A549 (cell line): ENCODE data around the gene ANKAR.

ENCODE experiments used
- CHD2 ChIP-seq: fragments of 150-350 bp; IDR thresholded peaks from 2 replicates; pipeline ENCODE4 v1.6.1; 2014; ENCODE audit warnings: low read length; ENCODE audit not compliant: partially characterized antibody
- EP300 ChIP-seq, 2 experiments: fragments of >200 bp; sonication (Bioruptor Twin); formaldehyde crosslinking; IDR thresholded peaks; 2 replicates in 1 of 2; 3 replicates in 1 of 2; pipeline ENCODE4 v1.6.1; 2016 to 2017
- POLR2A ChIP-seq: IDR thresholded peaks from 2 replicates; pipeline ENCODE4 v1.6.1; 2012; ENCODE audit warnings: mild to moderate bottlenecking, low read length
- SMC3 ChIP-seq: fragments of >200 bp; sonication (Bioruptor Twin); formaldehyde crosslinking; IDR thresholded peaks from 3 replicates; pipeline ENCODE4 v1.6.1; 2018; ENCODE audit warnings: inconsistent platforms
- SREBF2 ChIP-seq: fragments of 450-650 bp; IDR thresholded peaks from 2 replicates; pipeline ENCODE4 v1.6.1; 2014; ENCODE audit warnings: mild to moderate bottlenecking, moderate library complexity
- ZNF302 ChIP-seq: fragments of 250-450 bp; sonication (Bioruptor Pico); IDR thresholded peaks from 2 replicates; pipeline ENCODE4 v1.9.0; 2021; ENCODE audit warnings: inconsistent platforms, mild to moderate bottlenecking, moderate library complexity
- TF ChIP-seq, protein P1 (sequence below): fragments of >200 bp; sonication (Bioruptor Twin); formaldehyde crosslinking; IDR thresholded peaks from 3 replicates; pipeline ENCODE4 v1.5.1; 2016
- TF ChIP-seq, protein P2 (sequence below): fragments of 450-650 bp; IDR thresholded peaks from 2 replicates; pipeline ENCODE4 v1.6.1; 2014; ENCODE audit warnings: antibody characterized with exemption
- TF ChIP-seq, protein P3 (sequence below): fragments of >200 bp; sonication (Bioruptor Twin); formaldehyde crosslinking; IDR thresholded peaks from 2 replicates; pipeline ENCODE4 v1.6.1; 2016

- TF ChIP-seq POLR2A = no peak
- TF ChIP-seq, protein P1, sequence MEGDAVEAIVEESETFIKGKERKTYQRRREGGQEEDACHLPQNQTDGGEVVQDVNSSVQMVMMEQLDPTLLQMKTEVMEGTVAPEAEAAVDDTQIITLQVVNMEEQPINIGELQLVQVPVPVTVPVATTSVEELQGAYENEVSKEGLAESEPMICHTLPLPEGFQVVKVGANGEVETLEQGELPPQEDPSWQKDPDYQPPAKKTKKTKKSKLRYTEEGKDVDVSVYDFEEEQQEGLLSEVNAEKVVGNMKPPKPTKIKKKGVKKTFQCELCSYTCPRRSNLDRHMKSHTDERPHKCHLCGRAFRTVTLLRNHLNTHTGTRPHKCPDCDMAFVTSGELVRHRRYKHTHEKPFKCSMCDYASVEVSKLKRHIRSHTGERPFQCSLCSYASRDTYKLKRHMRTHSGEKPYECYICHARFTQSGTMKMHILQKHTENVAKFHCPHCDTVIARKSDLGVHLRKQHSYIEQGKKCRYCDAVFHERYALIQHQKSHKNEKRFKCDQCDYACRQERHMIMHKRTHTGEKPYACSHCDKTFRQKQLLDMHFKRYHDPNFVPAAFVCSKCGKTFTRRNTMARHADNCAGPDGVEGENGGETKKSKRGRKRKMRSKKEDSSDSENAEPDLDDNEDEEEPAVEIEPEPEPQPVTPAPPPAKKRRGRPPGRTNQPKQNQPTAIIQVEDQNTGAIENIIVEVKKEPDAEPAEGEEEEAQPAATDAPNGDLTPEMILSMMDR = no peak
- TF ChIP-seq, protein P2, sequence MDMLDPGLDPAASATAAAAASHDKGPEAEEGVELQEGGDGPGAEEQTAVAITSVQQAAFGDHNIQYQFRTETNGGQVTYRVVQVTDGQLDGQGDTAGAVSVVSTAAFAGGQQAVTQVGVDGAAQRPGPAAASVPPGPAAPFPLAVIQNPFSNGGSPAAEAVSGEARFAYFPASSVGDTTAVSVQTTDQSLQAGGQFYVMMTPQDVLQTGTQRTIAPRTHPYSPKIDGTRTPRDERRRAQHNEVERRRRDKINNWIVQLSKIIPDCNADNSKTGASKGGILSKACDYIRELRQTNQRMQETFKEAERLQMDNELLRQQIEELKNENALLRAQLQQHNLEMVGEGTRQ = no peak
- TF ChIP-seq SMC3 = no peak
- TF ChIP-seq, protein P3, sequence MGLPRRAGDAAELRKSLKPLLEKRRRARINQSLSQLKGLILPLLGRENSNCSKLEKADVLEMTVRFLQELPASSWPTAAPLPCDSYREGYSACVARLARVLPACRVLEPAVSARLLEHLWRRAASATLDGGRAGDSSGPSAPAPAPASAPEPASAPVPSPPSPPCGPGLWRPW = no peak
- no peak for TF ChIP-seq SREBF2
- TF ChIP-seq CHD2 = no peak
- no peak for TF ChIP-seq EP300 (IDR thresholded peaks at IDR 0.05)
- no peak for TF ChIP-seq ZNF302 (CRISPR knock-in tag)
Observed at GRCh38 chr2:189676471-189676870, 2.0 kb downstream of the ANKAR start.
